HL-60 (cell line): ENCODE data around the gene GABRB3.

Source experiments
- GABPA ChIP-seq: IDR thresholded peaks from 2 replicates; pipeline ENCODE4 v1.6.1; 2012; ENCODE audit warnings: low read depth
- POLR2AphosphoS5 ChIP-seq: IDR thresholded peaks from 2 replicates; pipeline ENCODE4 v1.6.1; 2012; ENCODE audit warnings: low read depth
- SPI1 ChIP-seq: IDR thresholded peaks from 2 replicates; pipeline ENCODE4 v1.6.1; 2012; ENCODE audit warnings: low read depth, mild to moderate bottlenecking, borderline replicate concordance
- TF ChIP-seq, protein P1 (sequence below): IDR thresholded peaks from one replicate; pipeline ENCODE4 v1.5.1; 2011; ENCODE audit warnings: low read length, control low read depth, inconsistent platforms; ENCODE audit not compliant: insufficient read depth
- TF ChIP-seq, protein P2 (sequence below): IDR thresholded peaks from 2 replicates; pipeline ENCODE4 v1.6.1; 2012; ENCODE audit warnings: low read depth; ENCODE audit not compliant: insufficient replicate concordance

DNA sequence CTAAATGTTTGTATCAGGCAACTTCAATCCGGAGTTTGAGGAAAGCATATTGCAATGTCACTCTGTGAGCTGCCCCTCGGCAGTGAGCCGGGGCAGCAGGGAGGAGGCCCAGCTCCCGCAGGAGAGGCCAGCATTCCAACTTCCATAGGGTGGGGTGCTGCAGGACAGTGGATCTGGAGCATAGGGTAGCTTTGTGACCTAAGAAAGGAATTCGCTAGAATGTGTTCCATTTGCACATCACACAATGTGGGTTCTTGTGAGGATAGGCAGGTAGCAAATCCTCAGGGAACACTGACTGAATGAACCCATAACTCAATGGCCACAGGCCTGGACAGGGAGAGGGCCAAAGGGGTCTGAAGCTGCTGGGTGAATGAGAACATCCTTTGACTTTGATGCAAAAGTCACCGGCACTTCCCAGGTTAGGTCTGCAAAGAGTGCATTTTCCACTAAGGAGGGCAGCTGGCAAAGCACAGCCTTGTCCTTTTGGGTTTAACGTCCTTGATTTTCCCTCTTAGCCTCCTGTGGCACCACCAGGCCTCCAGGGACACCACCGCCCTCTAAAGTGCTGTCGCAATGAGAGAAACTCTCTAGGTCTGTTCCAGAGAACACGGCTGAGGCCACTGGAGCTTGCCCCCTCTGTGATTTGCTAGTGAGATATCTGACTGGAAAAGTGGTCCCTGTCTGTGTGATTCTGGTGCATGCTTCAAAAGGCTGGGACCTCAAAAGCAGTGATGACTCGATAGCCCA lies 36.2 kb downstream of the GABRB3 start:
- TF ChIP-seq POLR2AphosphoS5 (no peak), SPI1 (no peak), GABPA (no peak)
- TF ChIP-seq, protein P1, sequence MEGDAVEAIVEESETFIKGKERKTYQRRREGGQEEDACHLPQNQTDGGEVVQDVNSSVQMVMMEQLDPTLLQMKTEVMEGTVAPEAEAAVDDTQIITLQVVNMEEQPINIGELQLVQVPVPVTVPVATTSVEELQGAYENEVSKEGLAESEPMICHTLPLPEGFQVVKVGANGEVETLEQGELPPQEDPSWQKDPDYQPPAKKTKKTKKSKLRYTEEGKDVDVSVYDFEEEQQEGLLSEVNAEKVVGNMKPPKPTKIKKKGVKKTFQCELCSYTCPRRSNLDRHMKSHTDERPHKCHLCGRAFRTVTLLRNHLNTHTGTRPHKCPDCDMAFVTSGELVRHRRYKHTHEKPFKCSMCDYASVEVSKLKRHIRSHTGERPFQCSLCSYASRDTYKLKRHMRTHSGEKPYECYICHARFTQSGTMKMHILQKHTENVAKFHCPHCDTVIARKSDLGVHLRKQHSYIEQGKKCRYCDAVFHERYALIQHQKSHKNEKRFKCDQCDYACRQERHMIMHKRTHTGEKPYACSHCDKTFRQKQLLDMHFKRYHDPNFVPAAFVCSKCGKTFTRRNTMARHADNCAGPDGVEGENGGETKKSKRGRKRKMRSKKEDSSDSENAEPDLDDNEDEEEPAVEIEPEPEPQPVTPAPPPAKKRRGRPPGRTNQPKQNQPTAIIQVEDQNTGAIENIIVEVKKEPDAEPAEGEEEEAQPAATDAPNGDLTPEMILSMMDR = no peak
- TF ChIP-seq, protein P2, sequence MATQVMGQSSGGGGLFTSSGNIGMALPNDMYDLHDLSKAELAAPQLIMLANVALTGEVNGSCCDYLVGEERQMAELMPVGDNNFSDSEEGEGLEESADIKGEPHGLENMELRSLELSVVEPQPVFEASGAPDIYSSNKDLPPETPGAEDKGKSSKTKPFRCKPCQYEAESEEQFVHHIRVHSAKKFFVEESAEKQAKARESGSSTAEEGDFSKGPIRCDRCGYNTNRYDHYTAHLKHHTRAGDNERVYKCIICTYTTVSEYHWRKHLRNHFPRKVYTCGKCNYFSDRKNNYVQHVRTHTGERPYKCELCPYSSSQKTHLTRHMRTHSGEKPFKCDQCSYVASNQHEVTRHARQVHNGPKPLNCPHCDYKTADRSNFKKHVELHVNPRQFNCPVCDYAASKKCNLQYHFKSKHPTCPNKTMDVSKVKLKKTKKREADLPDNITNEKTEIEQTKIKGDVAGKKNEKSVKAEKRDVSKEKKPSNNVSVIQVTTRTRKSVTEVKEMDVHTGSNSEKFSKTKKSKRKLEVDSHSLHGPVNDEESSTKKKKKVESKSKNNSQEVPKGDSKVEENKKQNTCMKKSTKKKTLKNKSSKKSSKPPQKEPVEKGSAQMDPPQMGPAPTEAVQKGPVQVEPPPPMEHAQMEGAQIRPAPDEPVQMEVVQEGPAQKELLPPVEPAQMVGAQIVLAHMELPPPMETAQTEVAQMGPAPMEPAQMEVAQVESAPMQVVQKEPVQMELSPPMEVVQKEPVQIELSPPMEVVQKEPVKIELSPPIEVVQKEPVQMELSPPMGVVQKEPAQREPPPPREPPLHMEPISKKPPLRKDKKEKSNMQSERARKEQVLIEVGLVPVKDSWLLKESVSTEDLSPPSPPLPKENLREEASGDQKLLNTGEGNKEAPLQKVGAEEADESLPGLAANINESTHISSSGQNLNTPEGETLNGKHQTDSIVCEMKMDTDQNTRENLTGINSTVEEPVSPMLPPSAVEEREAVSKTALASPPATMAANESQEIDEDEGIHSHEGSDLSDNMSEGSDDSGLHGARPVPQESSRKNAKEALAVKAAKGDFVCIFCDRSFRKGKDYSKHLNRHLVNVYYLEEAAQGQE = no peak
